ENCODE results near the gene NCOA1.
A peak's percentile ranks its signal among the peaks of the same experiment; 100 is the strongest.
"Not testable (repeated sequence)": the region's sequence is repeated elsewhere in the genome, so short reads cannot be mapped to it uniquely, and the experiment has no call there.

Gene NCOA1

DNA sequence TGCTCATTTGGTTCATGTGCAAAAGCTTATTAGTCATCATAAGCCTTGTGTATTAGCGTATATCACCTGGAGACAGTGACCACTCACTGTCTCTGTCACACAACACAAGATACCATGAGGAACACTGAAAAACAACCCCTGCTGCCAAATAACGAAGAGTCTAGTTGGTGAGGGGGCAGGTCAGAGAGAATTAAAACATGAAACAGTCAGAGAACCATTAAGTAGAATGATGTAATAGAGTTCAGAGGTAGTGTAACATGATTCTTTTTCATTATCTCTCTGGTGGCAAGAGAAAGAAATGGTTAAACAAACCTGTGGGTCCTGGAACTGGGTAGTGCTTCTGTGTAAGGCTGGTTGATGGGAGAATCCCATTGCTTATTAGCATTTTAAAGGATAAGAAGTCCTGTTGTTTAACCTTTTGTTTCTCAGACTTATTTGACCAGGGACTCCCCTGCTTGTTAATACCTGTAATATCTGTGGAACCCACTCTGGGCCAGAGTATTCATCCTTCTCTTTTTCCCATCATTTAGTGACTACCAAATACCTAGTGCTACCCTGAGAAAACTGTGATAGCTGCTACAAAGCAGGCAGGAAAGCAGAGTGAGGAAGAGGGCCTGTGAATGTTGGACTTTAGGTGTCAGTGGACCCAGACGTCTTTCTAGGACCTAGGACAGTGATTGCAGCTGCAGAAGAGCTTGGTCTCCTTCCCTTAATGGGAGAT, 264.1 kb downstream of the NCOA1 start:
- DNase-seq: no peak

DNA sequence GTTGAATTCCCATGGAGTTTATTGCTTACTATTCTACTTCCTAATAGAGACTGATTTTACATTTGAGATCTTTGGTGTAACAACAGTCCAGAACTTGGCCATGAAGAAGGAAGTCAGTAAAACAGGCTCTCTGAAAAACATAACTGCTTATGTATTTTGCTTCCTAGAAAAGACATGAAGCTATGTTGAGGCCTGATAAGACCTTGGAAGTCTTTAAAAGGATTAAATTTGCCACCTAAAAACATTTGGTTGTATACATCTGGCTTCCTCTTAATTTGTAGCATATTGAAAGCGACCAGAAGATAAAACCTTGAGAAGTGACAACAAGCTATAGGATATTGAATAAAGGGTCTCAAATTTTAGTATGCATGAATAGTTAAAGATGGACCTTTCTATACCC, 265.7 kb downstream of the NCOA1 start:
- no peak for DNase-seq

DNA sequence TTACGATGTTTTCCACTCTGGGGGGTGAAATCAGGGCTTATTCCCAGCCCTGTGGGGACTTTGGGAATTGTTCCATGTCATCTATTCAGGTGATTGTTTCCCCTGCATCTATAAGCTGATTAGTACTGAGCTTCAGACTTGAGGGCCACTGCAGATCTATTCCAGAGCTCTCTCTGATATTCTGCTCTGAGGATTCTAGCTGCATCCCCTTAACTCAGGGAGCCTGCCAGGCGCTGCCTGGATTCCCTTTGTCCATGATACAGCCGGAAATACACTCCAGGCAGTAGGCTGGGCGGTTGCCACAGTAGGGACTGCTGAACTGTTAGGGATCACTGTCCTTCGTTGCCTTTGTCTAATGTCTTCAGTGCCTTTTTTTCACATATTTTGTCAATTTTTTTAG, 270.8 kb downstream of the NCOA1 start:
- no peak for DNase-seq

DNA sequence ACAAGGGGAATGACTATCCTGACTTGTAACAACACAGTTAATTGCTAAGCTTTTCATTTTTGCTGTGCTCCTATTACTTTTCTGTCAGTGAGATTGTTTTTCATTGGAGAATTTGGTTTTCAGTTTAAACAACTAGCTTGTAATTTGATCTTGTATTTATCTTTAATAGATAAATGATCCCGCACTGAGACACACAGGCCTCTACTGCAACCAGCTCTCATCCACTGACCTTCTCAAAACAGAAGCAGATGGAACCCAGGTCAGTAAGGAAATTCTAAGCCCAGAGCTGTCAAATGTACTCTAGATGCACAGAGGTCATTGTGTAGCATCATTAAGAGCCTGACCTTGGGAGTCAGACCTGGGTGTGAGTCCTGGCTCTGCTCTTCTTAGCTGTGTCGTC, 271.5 kb downstream of the NCOA1 start:
- no peak for DNase-seq

DNA sequence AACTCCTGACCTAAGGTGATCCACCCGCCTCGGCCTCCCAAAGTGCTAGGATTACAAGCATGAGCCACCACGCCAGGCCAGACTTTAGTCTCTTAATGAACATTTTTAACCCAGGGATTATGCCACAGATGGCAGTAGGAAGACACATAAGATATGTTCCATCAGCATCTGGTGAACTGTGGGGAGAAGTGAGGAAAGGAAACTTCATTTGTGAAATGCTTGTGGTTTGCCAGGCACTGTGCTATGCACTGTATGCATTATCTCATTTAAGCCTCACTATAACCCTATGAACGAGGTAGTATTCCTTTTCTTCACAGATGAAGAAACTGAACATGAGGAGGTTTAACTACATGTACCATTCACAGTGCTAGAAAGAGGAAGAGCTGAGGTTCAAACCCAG, 272.8 kb downstream of the NCOA1 start:
- no peak for DNase-seq

DNA sequence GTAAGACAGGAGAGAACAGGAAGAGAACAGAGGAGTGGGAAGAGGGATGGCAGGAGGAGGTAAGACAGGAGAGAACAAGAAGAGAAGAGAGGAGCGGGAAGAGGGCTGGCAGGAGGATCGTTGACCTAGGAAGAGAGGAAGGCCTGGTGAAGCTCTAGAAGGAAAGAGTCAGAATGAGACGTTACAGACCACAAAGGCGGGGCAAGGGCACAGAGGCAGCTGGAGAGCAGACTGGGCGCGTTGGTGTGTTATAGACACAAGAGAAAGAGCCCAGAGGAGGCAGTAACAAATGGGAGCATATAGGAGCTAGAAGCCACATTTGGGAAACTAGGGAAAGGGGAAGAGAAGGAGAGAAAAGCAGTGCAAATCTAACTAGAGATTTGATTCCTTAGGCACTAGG, 275.6 kb downstream of the NCOA1 start:
- DNase-seq: peak; percentile 8

DNA sequence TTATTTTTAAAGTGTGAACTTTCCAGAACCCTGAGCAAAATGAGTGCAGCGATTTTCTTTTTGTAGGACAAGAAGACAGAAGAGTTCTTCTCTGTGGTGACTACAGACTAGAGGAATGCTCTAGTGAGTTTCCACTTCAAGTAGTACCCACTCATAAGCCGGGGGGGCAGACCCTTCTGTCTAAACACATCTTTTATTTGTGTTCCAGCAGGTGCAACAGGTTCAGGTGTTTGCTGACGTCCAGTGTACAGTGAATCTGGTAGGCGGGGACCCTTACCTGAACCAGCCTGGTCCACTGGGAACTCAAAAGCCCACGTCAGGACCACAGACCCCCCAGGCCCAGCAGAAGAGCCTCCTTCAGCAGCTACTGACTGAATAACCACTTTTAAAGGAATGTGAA, 277.0 kb downstream of the NCOA1 start:
- DNase-seq: no peak

DNA sequence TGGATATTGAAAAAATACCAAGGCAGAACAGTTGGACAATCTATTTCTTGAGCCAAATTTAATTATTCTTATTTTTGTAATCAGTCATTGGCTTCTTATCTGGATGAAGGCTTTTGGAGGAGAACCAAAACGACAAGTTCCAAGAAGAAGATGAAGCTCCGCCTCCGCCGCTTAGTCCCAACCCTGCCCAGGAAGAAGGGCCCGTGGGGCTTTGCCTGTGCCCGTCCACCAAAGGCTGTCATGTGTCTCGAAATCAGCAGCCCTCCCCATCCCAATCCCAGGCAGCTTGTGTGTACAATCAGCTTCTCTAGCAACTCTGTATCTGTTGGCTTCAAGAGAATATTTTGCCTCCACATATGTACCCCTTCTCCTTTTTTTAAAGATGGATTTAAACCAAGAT, 277.5 kb downstream of the NCOA1 start:
- DNase-seq: no peak

DNA sequence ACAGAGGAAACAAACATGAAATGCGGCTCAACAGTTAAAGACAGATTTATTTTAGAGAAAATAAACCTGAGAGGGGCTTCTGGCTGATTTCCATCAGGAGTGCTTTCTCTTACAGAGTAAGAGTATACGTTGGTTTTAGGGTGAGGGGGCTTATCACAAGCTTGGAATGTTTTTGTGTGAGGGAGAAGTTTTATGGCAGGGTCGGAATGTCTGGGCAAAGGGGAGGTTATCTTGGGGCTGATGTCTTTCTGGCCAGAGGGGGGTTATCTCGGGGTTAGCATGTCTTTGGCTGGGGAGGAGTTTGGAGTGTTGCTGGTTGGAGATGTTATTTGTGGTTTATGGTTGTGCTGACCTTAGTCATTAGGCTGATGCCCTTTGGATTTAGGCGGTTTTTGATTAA, 280.0 kb downstream of the NCOA1 start:
- DNase-seq: no peak

DNA sequence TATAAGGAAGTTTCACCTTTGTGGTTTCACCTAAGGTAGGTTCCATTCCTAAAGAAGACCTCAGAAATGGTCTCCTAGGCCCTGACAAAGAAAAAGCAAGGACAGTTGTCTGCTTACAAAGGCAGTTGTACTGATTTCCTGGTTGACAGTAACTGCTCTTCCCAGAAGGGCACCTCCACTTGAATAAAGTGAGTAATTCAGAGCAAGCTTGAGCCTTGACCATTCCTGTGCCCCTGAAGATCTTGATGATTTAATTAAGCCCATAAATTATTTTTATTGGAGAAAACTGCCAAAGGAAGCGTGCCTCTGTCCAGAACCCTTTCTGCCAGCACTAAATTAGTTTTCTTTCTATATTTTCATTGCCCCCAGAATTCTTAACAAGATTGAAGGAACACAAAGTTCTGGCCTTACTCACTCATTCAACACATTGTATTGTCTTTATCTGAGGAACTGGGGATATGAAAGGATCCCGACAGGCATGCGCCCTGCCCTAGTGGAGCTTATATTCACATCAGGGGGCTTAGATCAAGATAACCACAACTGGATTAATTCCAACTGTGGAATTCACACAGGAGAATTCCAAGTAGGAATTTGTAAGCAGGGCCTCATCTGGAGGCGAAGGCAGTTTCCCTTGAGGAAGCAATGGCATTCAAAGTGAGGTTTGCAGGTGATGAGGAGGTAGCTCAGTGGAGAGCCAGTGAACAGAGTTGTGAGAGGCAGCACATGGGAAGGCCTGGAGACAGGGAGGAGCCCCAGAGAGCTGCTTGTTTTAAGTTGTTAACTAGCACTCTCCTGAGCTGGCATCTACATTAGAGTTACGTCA, 280.9 kb downstream of the NCOA1 start:
- no peak for DNase-seq

DNA sequence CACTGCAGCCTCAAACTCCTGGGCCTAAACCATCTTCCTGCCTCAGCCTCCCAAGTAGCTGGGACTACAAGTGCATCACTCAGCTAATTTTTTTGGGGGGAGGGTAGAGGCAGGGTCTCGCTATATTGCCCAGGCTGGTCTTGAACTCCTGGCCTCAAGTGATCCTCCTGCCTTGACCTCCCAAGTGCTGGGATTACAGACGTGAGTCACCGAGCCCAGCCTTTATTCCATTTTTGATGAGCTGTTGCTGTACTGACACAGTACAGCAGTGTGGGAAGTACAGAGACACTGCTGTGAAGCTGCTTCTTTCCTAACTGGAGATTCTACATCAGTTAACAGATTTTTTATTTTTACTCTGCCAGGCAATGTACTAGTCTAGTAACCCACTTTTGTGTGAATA, 283.3 kb downstream of the NCOA1 start:
- no peak for DNase-seq

DNA sequence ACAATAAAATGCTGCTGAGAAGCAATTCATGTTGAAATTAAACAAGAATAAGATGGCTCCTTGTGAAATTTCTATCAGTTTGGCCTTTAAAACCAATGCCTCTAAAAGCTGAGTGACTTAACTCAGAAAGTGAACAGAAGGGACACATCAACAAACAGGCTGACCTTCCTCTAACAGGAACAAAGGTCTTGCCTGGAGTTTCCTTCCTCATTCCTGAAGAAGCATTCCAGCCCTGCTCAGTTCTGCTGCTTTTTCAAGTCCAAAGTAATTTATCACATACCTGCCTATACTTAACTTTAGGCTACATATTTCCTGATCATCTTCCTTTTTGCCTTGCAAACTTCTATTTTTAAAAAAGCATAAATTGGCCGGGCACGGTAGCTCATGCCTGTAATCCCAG, 288.1 kb downstream of the NCOA1 start:
- DNase-seq: no peak

DNA sequence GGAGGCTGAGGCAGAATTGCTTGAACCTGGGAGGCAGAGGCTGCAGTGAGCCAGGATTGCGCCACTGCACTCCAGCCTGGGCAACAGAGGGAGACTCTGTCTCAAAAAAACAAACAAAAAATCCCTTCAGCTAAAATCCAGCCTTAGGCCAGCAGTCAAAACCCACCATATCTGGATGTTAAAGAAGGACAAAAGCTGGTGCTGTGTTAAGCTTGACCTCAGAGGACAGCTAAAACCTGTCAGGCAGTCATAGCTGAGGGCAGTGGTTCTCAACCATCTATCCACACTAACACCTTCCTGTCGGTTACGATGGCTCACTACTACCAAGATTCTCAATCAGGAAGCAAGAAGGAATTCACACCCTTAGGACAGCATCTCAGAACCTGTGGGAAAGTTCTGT, 292.6 kb downstream of the NCOA1 start:
- no peak for DNase-seq

DNA sequence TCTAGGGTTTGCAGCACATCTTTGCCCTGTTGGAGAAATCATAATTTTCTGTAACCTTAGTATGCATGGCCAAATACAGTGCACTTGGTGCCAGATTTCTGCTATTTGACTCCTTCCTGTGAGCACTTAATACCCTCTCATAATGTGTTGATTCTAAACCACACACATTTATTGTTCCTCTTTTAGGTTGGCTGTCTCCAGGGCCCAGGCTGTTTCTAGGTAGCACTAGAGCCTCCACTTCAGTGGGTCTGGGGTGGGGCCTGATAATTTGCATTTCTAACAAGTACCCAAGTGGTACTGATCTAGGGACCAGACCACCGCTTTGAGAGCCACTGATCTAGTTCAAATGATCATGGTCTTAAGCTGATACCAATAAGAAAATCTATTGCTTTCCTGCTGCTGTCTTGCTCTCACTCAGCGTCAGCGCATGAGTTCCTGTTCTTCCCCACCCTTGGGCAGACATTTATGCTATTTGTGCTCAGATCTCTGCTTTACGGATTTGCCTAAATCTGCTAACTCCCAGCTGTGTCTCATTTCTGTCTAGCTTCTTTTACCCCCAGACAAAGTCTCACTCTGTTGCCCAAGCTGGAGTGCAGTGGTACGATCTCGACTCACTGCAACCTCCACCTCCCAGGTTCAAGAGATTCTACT, 294.7 kb downstream of the NCOA1 start:
- no peak for DNase-seq

DNA sequence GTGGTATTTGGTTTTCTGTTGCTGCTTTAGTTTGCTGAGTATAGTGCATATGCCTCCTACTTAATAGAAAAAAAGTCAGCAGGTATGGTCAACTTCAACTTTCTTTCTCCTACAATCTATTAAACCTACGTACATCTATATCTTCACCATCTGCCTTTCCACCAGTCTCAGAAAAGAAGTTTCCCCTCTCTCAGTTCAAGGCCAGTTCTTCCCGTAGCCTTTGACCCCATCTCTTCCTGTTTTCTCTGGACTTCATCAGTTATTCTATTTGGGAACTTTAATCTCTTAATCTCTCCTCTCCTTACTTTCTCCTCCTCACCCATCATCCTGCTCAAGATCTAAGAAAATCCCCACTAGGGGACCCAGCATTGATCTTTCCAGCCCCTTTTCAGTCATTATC, 296.5 kb downstream of the NCOA1 start:
- no peak for DNase-seq

DNA sequence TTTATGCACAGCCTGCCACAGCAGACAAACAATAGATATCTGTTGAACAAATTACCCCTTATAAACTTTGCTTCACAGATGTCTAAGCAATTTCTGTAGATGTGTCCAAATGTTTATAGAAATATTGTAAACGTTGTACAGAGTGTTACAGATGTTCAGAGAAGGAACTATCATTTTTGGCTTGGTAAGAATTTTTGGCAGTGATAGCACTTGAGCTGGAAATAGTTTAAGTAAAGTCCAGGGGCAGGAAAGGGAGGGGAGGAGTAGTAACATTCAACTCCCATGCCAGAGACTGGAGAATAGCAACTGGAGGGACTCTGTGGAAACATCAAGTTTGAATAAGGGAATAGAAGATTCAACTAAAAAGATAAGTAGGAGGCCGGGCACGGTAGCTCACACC, 297.8 kb downstream of the NCOA1 start:
- no peak for DNase-seq

DNA sequence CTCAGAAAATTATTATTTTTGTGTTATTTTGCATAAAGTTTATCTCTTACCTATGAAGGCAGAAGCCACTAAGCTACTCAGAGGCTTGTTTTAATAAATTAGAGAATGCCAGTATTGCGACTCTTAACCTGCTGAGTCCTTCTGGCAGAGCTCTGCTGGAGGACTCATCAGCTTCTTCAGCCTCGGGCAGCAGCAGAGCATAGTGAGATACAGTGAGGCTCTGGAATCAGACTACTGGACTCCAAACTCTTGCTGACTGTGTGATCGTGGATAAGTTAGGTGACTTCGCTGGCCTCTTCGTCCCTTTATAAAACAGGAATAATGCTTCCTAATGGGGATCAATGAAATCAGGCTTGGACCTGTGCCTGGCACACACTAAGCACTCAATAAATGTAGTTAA, 300.4 kb downstream of the NCOA1 start:
- no peak for DNase-seq

DNA sequence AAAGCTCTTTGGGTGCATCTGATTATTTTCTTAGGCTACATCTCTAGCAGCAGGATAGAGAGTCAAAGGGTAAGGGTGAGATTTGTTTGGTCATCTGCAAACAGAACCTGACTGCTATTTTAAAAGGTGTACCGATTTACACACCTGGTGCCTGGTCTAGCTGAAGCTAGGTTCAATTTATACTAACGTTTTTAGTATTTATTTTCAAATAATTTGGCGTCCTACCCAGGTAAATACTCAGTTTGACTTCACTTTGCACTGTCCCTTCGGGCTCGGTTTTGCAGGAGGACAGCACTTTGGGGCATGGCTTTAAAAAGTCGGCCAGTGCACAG, 301.5 kb downstream of the NCOA1 start:
- DNase-seq: no peak

DNA sequence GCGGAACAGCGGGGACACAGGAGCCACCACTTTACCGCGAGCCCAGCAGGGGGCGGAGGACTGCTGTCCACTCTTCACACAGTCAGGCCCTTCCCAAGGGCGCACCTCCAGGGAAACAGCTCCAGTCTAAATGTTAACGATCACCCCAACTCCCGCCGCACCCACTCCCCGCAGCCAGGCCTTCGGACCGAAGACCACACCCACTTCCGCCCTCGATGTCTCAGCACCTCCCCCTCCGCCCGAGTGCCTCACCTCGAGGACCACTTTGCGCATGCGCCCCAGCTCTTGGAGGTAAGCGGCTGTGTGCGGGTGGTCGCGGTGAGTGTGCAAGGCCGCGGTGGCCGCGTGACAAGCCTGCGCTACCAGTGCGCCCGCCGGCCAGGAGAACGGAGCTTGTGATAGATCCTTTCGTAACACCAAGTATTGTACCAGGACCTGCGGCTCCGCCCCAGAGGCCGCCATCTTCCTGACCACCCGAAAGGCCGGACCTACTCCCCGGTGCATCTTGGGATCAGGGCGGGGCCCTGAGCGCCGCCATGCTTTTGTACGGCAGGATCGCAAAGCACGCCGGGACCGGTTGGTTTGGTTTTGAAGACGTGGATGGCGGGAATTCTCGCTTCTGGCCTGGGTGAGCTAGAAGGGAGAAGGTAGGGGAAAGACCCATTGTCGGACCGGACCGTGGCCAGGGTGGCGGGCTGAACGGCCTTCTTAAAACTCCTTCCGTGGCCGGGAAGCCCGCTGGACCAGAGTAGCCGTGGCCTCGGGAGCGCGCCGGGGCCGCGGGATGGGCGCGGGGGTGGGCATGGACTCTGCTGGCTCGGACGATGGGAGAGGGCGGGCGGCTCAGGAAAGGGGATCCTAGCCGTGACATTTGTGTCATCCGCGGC, 302.1 kb downstream of the NCOA1 start, which contains the start of the genes CENPO and PTRHD1:
TSS of gene CENPO (plus strand) at position 552 of the 887 bp plus-strand sequence. CDS start 495 bp downstream, outside the sequence.
TSS of gene PTRHD1 (minus strand) at position 518 of the 887 bp plus-strand sequence. CDS start at position 504, 14 bp downstream.
- DNase-seq: peak; percentile 95

DNA sequence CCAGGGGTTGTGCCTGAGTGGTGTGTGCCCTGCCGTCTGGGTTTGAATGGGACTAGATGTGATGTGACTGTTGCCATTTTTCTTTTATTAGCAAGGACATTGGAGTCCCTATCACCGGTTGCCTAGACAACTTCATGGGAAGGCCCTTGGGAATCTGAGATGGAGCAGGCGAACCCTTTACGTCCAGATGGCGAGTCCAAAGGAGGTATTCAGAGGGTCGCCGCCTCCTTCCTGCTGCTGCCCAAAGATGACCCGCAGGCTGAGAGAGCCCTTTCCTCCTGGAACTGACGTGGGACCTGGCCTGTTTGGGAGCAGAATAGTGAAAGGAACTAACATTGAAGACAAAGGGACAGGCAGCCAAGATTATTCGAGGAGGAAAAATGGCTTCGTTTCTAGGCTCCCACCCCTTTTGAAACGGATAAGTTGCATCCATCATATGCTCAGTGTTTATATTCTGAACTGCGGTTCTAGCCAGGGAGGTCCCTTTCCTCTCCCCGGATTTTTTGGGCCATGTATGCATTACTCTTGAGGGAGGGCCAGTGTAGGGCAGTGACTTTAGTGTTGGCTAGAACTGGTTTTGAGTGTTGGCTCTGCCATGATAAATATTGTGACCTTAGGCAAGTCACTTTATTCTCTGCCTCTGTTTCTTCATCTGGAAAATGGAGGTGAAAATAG, 302.8 kb downstream of the NCOA1 start:
- no peak for DNase-seq

DNA sequence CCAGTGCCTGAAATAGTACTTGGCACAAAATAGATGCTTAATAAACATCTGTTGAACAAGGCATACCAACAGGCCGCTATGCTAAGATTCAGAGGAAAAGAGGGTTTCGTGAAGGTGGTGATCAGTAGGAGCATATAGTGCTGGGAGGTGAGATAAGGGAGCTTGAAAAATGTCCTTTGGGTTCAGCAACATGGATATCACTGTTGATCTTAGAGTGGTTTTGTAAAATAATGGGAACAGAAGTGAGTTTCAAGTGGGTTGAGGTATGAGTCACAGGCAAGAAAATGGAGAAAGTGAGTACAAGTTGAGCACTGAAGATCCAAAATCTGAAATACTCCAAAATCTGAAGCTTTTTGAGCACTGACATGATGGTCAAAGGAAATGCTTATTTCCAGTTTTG, 306.6 kb downstream of the NCOA1 start:
- no peak for DNase-seq

DNA sequence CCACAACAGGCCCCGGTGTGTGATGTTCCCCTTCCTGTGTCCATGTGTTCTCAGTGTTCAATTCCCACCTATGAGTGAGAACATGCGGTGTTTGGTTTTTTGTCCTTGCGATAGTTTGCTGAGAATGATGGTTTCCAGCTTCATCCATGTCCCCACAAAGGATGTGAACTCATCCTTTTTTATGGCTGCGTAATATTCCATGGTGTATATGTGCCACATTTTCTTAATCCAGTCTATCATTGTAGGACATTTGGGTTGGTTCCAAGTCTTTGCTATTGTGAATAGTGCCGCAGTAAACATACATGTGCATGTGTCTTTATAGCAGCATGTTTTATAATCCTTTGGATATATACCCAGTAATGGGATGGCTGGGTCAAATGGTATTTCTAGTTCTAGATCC, 309.4 kb downstream of the NCOA1 start:
- not testable (repeated sequence) for DNase-seq

Measured in stimulated activated CD4-positive, alpha-beta T cell treated with anti-CD3 and anti-CD28 coated beads, Interleukin-1b, Interleukin-23, amount 100 ng/mL, for 48 hours (primary cell).